MM.1S (cell line): ENCODE data around the gene CCDC18.
"Not testable (repeated sequence)": the region's sequence is repeated elsewhere in the genome, so short reads cannot be mapped to it uniquely, and the experiment has no call there.

Experiments
- DNase-seq: peaks from one replicate; pipeline ENCODE4 v3.0.0-alpha.2; 2015
- H2AFZ ChIP-seq: fragments of 300-600 bp; sonication (generic); 2 replicates; pipeline ENCODE4 v1.6.0; 2016; ENCODE audit warnings: antibody characterized with exemption, low read length
- H3F3A ChIP-seq: fragments of 300-600 bp; sonication (generic); 2 replicates; pipeline ENCODE4 v1.6.1; 2016; ENCODE audit warnings: mild to moderate bottlenecking, antibody characterized with exemption, low read length, moderate library complexity, mixed read lengths; ENCODE audit not compliant: insufficient read depth
- H3K27ac ChIP-seq: fragments of 300-600 bp; sonication (generic); 2 replicates; pipeline ENCODE4 v1.5.1; 2016; ENCODE audit warnings: mild to moderate bottlenecking, low read length
- H3K27me3 ChIP-seq: fragments of 300-600 bp; sonication (generic); replicated peaks from 2 replicates; pipeline ENCODE4 v1.6.0; 2016; ENCODE audit warnings: low read length; ENCODE audit not compliant: insufficient read depth
- H3K36me3 ChIP-seq: fragments of 300-600 bp; sonication (generic); replicated peaks from 2 replicates; pipeline ENCODE4 v1.6.1; 2016; ENCODE audit warnings: mild to moderate bottlenecking, low read length, mixed read lengths; ENCODE audit not compliant: insufficient read depth
- H3K4me1 ChIP-seq: fragments of 300-600 bp; sonication (generic); 2 replicates; pipeline ENCODE4 v1.6.1; 2016; ENCODE audit warnings: low read length, mixed read lengths
- H3K4me2 ChIP-seq: fragments of 300-600 bp; sonication (generic); 2 replicates; pipeline ENCODE4 v1.6.0; 2016; ENCODE audit warnings: low read depth, low read length
- H3K4me3 ChIP-seq: fragments of 300-600 bp; sonication (generic); 2 replicates; pipeline ENCODE4 v1.5.1; 2016; ENCODE audit warnings: low read length, mixed read lengths
- H3K79me2 ChIP-seq: fragments of 300-600 bp; sonication (generic); 2 replicates; pipeline ENCODE4 v1.6.1; 2016; ENCODE audit warnings: mixed run types, low read length, mixed read lengths
- H3K9ac ChIP-seq: fragments of 300-600 bp; sonication (generic); 2 replicates; pipeline ENCODE4 v1.6.1; 2016; ENCODE audit warnings: low read length, mixed read lengths
- H3K9me2 ChIP-seq: fragments of 300-600 bp; sonication (generic); replicated peaks from 2 replicates; pipeline ENCODE4 v1.6.1; 2016; ENCODE audit warnings: mild to moderate bottlenecking, low read length, mixed read lengths; ENCODE audit not compliant: insufficient read depth
- H3K9me3 ChIP-seq: fragments of 300-600 bp; sonication (generic); replicated peaks from 2 replicates; pipeline ENCODE4 v1.6.1; 2016; ENCODE audit warnings: mild to moderate bottlenecking, low read length, mixed read lengths; ENCODE audit not compliant: insufficient read depth
- H4K20me1 ChIP-seq: fragments of 300-600 bp; sonication (generic); 2 replicates; pipeline ENCODE4 v1.6.1; 2016; ENCODE audit warnings: mild to moderate bottlenecking, low read length, moderate library complexity, mixed read lengths; ENCODE audit not compliant: insufficient read depth
- EZH2 ChIP-seq: fragments of 300-600 bp; sonication (generic); optimal IDR thresholded peaks from 2 replicates; pipeline ENCODE3; 2017; ENCODE audit warnings: low read depth, mild to moderate bottlenecking, antibody characterized with exemption, low read length, mixed read lengths
- EZH2phosphoT487 ChIP-seq: fragments of 300-600 bp; sonication (generic); IDR thresholded peaks from 2 replicates; pipeline ENCODE4 v1.6.1; 2018; ENCODE audit warnings: antibody characterized with exemption, low read length
- TF ChIP-seq, protein P1 (sequence below): fragments of 300-600 bp; sonication (generic); IDR thresholded peaks from 2 replicates; pipeline ENCODE4 v1.5.1; 2016; ENCODE audit warnings: antibody characterized with exemption, low read length, mixed read lengths

The CCDC18 gene

DNA sequence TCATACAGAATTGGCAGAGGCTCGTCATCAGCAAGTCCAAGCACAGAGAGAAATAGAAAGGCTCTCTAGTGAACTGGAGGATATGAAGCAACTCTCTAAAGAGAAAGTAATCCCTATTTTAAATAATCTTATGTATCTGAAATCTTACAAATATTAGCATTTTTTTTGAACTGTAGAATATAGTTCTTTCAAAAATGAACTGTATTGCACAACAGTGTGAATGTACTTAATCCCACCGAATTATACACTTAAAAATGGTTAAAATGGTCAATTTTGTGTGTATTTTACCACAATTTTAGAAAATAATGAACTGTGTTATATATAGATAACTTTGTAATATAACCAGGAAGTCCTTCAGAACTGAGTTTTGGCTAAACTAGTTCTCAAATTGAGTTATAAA lies 75.9 kb downstream of the CCDC18 start:
- Histone ChIP-seq H3F3A (peaks cover 9% of the 10 kb centered on the region; the same call in 1 of the 2 replicates), H3K27ac (no peak overlapping the region), H3K9ac (no peak overlapping the region), H3K36me3 (no peaks in the 10 kb centered on the region), H3K9me3 (no peaks in the 10 kb centered on the region), H2AFZ (no peak overlapping the region), H4K20me1 (no peaks in the 10 kb centered on the region), H3K27me3 (no peaks in the 10 kb centered on the region), H3K4me3 (no peak overlapping the region), H3K79me2 (no peaks in the 10 kb centered on the region), H3K4me2 (no peak overlapping the region), H3K9me2 (no peaks in the 10 kb centered on the region), H3K4me1 (peaks cover 18% of the 10 kb centered on the region)
- TF ChIP-seq EZH2phosphoT487 = no peak
- TF ChIP-seq, protein P1, sequence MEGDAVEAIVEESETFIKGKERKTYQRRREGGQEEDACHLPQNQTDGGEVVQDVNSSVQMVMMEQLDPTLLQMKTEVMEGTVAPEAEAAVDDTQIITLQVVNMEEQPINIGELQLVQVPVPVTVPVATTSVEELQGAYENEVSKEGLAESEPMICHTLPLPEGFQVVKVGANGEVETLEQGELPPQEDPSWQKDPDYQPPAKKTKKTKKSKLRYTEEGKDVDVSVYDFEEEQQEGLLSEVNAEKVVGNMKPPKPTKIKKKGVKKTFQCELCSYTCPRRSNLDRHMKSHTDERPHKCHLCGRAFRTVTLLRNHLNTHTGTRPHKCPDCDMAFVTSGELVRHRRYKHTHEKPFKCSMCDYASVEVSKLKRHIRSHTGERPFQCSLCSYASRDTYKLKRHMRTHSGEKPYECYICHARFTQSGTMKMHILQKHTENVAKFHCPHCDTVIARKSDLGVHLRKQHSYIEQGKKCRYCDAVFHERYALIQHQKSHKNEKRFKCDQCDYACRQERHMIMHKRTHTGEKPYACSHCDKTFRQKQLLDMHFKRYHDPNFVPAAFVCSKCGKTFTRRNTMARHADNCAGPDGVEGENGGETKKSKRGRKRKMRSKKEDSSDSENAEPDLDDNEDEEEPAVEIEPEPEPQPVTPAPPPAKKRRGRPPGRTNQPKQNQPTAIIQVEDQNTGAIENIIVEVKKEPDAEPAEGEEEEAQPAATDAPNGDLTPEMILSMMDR = no peak
- TF ChIP-seq EZH2 = no peak
- DNase-seq = no peak

DNA sequence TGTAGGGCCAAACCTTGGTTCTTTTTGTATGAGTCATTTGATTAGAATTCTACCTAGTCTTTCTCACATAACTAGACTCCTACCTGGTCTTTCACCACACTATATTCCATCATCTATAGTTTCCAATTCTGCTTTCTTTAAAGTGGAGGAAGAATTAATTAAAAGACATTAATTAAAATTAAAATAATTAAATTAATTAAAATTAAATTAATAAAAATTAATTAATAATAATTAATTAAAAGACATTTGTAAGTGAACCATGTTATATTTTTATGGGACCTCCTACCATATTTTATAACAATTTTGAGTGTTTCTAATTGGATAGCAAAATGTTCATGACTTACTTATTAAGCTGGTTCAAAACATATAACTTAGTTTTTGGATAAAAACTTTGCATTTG lies 77.4 kb downstream of the CCDC18 start:
- Histone ChIP-seq H3K9ac (no peak overlapping the region), H3K27me3 (no peaks in the 10 kb centered on the region), H3K27ac (no peak overlapping the region), H4K20me1 (no peaks in the 10 kb centered on the region), H3K4me1 (peaks cover 12% of the 10 kb centered on the region), H3K9me3 (no peaks in the 10 kb centered on the region), H3K79me2 (no peaks in the 10 kb centered on the region), H2AFZ (no peak overlapping the region), H3F3A (no peaks in the 10 kb centered on the region), H3K4me2 (no peak overlapping the region), H3K4me3 (no peak overlapping the region), H3K9me2 (no peaks in the 10 kb centered on the region), H3K36me3 (no peaks in the 10 kb centered on the region)
- no peak for TF ChIP-seq EZH2phosphoT487
- TF ChIP-seq, protein P1 = no peak
- no peak for TF ChIP-seq EZH2
- no peak for DNase-seq

DNA sequence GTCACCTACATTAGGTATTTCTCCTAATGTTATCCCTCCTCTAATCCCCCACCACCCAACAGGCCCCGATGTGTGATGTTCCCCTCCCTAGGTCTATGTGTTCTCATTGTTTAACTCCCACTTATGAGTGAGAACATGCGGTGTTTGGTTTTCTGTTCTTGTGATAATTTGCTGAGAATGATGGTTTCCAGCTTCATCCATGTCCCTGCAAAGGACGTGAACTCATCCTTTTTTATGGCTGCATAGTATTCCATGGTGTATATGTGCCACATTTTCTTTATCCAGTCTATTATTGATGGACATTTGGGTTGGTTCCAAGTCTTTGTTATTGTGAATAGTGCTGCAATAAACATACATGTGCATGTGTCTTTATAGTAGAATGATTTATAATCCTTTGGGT lies 80.2 kb downstream of the CCDC18 start:
- DNase-seq, H3K79me2 ChIP-seq, H3F3A ChIP-seq, H3K9me2 ChIP-seq, H3K4me1 ChIP-seq, H3K9ac ChIP-seq, H3K27ac ChIP-seq, H3K27me3 ChIP-seq, H2AFZ ChIP-seq, H3K36me3 ChIP-seq, H3K9me3 ChIP-seq, H3K4me3 ChIP-seq, H3K4me2 ChIP-seq, H4K20me1 ChIP-seq: not testable (repeated sequence)

DNA sequence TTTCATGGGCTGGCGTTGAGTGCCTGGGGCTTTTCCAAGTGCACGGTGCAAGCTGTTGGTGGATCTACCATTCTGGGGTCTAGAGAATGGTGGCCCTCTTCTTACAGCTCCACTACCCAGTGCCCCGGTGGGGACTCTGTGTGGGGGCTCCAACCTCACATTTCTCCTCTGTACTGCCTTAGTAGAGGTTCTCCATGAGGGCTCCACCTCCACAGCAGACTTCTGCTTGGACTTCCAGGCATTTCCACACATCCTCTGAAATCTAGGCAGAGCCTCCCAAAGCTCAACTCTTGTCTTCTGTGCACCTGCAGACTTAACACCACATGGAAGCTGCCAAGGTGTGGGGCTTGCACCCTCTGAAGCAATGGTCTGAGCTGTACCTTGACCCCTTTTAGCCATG lies 82.1 kb downstream of the CCDC18 start:
- Histone ChIP-seq H4K20me1 (no peaks in the 10 kb centered on the region), H3K4me1 (no peaks in the 10 kb centered on the region), H3K27ac (no peak overlapping the region), H3K9me2 (no peaks in the 10 kb centered on the region), H3K36me3 (no peaks in the 10 kb centered on the region), H3K27me3 (no peaks in the 10 kb centered on the region), H3K4me2 (no peak overlapping the region), H3K9me3 (no peaks in the 10 kb centered on the region), H3K9ac (no peak overlapping the region), H3K4me3 (no peak overlapping the region), H3F3A (no peaks in the 10 kb centered on the region), H2AFZ (no peak overlapping the region), H3K79me2 (no peaks in the 10 kb centered on the region)
- TF ChIP-seq, protein P1 = no peak
- TF ChIP-seq EZH2 (no peak), EZH2phosphoT487 (no peak)
- no peak for DNase-seq

DNA sequence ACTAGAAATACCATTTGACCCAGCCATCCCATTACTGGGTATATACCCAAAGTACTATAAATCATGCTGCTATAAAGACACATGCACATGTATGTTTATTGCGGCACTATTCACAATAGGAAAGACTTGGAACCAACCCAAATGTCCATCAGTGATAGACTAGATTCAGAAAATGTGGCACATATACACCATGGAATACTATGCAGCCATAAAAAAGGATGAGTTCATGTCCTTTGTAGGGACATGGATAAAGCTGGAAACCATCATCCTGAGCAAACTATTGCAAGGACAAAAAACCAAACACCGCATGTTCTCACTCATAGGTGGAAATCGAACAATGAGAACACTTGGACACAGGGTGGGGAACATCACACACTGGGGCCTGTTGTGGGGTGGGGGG lies 88.4 kb downstream of the CCDC18 start:
- not testable (repeated sequence) for H3K4me1 ChIP-seq, H3K4me3 ChIP-seq, H3K27me3 ChIP-seq, H3K79me2 ChIP-seq, H3K9ac ChIP-seq, H3K4me2 ChIP-seq, H2AFZ ChIP-seq, H3K9me2 ChIP-seq, H4K20me1 ChIP-seq, H3F3A ChIP-seq, H3K36me3 ChIP-seq, H3K27ac ChIP-seq, H3K9me3 ChIP-seq, DNase-seq

DNA sequence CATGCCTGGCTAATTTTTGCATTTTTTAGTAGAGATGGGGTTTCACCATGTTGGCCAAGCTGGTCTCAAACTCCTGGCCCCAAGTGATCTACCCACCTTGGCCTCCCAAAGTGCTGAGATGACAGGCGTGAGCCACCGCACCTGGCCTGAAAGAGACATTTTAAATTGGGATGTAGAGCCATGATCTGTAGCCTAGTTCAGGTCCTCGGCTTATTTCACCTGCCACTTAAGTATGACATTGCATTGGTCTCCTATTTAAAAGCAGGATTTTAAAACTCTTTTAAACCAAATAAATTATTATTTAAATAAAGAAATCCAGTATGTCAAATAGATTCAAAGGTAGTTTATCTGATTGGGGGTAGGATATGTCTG lies 94.7 kb downstream of the CCDC18 start:
- H3K9me2 ChIP-seq, H3K9me3 ChIP-seq, DNase-seq, H3K4me1 ChIP-seq, H3K9ac ChIP-seq, H3K4me3 ChIP-seq, H3K4me2 ChIP-seq, H3F3A ChIP-seq, H3K27me3 ChIP-seq, H3K36me3 ChIP-seq, H3K27ac ChIP-seq, H2AFZ ChIP-seq, H3K79me2 ChIP-seq, H4K20me1 ChIP-seq: not testable (repeated sequence)
